Fibroblast of skin of abdomen (primary cell): ENCODE data around the gene SHOC1. TPM values are rescaled to one million over a fixed set of nuclear protein-coding genes. Genes with fewer than 3 reads are reported as not detected.
"Not testable (repeated sequence)": the region's sequence is repeated elsewhere in the genome, so short reads cannot be mapped to it uniquely, and the experiment has no call there.

ENCODE experiments used
- DNase-seq: peaks from one replicate; pipeline ENCODE4 v3.0.0-alpha.2; 2013
- polyA plus RNA-seq, 2 experiments: library from polyadenylated mRNA; unstranded; fragments of 120-200 nt; gene quantifications; one replicate each; pipeline ENCODE4 v1.2.1, GENCODE V29; 2013; ENCODE audit not compliant: insufficient read length in 2 of 2

SHOC1 gene
- 0.03 TPM for polyA plus RNA-seq (2013, experiment 1 of 2; ENCODE audit: insufficient read length)
- 0.04 TPM for polyA plus RNA-seq (2013, experiment 2 of 2; ENCODE audit: insufficient read length)

GRCh38 chr9:111794835-111795556 lies at the start of gene SHOC1:
TSS of gene SHOC1 (minus strand) at chr9:111794937. CDS start at chr9:111791418, 3,519 bp downstream.
- no peak for DNase-seq

GRCh38 chr9:111843971-111844370 lies 49.2 kb upstream of the SHOC1 start:
- DNase-seq = no peak

- DNase-seq = no peak
Measured at GRCh38 chr9:111842313-111842712, 47.6 kb upstream of the SHOC1 start.

GRCh38 chr9:111840442-111840841 lies 45.7 kb upstream of the SHOC1 start:
- no peak for DNase-seq

- peak; percentile 61 for DNase-seq
Measured at GRCh38 chr9:111839987-111840386, 45.2 kb upstream of the SHOC1 start.

- DNase-seq = no peak
Measured at GRCh38 chr9:111839387-111839786, 44.6 kb upstream of the SHOC1 start.

GRCh38 chr9:111838439-111838838 lies 43.7 kb upstream of the SHOC1 start:
- no peak for DNase-seq

- DNase-seq = peak; percentile 55
Measured at GRCh38 chr9:111836311-111836710, 41.6 kb upstream of the SHOC1 start.

GRCh38 chr9:111833941-111834340 lies 39.2 kb upstream of the SHOC1 start:
- DNase-seq = peak; percentile 36

GRCh38 chr9:111832449-111832848 lies 37.7 kb upstream of the SHOC1 start:
- no peak for DNase-seq

- peak; percentile 48 for DNase-seq
Measured at GRCh38 chr9:111831371-111832108, 36.8 kb upstream of the SHOC1 start.

GRCh38 chr9:111828193-111828592 lies 33.5 kb upstream of the SHOC1 start:
- no peak for DNase-seq

GRCh38 chr9:111825468-111826145 lies 30.9 kb upstream of the SHOC1 start:
- peak; percentile 43 for DNase-seq

- DNase-seq = no peak
Measured at GRCh38 chr9:111821006-111821528, 26.3 kb upstream of the SHOC1 start.

GRCh38 chr9:111819360-111819759 lies 24.6 kb upstream of the SHOC1 start:
- no peak for DNase-seq

- no peak for DNase-seq
Measured at GRCh38 chr9:111815285-111816070, 20.7 kb upstream of the SHOC1 start.

- no peak for DNase-seq
Measured at GRCh38 chr9:111812337-111812736, 17.6 kb upstream of the SHOC1 start.

GRCh38 chr9:111810908-111811307 lies 16.2 kb upstream of the SHOC1 start:
- DNase-seq = no peak

GRCh38 chr9:111810415-111810814 lies 15.7 kb upstream of the SHOC1 start:
- DNase-seq = not testable (repeated sequence)

GRCh38 chr9:111807197-111807596 lies 12.5 kb upstream of the SHOC1 start:
- no peak for DNase-seq

GRCh38 chr9:111806259-111806658 lies 11.5 kb upstream of the SHOC1 start:
- DNase-seq = no peak

GRCh38 chr9:111805830-111806241 lies 11.1 kb upstream of the SHOC1 start:
- peak; percentile 55 for DNase-seq
